CD4-positive, alpha-beta T cell treated with Interleukin-2 at 100 ng/mL for 4 hours (primary cell): ENCODE results near the gene ZSCAN2.
A peak's percentile ranks its signal among the peaks of the same experiment; 100 is the strongest.

Experiments used
- DNase-seq: peaks from one replicate; pipeline ENCODE4 v3.0.0-alpha.2; 2020; ENCODE audit warnings: low spot score

The ZSCAN2 gene

DNA sequence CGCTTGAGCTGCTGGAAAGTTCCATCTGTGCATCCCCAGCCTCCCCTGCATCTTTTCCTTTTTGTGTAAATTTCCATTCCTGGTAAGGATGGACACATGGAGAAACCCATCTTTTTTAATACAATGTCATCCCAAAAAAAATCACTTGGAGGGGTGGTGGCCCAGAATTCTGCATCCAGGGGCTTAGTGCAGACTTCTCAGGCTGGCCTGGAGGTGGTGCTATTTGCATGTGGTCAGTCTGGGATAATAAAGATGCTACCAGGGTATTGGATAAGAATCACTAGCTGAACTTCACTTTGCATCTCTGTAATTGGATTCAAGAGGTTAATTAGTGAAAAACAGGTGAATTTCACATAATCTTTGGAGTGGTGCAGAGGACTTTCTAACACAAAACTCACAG, 1.8 kb upstream of the ZSCAN2 start:
- DNase-seq, result peak; percentile 10

DNA sequence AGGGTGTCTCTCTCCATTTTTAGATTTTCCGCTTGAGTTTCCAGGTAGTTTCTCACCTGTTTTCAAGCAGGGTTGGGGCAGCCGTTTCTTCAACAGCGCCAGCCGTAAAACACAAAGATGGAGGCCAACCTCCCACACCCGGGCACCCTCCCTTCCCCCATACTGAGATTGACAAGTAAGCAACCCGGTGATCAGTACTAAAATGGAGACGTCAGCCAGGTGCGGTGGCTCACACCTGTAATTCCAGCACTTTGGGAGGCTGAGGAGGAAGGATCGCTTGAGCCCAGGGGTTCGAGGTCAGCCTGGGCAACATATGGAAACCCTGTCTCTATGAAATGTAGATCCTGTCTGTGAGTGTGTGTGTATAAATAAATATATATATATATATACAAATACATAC, 903 bp upstream of the ZSCAN2 start:
- DNase-seq, result no peak

DNA sequence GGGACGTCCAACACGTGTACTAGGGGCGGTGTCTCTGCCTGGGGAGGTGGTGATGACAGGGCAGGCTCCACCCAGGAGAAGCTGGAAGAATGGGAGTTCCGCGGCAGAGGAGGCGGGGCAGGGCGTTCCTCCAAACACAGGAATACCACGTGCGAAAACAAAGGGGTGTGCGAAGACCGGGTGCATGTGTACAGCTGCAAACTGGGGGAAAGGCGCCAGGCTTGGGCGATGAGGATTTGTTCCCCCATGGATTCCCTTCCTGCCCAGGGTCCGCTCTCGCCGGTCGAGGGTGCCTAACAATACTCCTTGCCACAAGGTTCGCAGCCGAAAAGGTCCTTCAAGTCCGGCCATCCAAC, 500 bp upstream of the ZSCAN2 start:
- peak; percentile 63 for DNase-seq

DNA sequence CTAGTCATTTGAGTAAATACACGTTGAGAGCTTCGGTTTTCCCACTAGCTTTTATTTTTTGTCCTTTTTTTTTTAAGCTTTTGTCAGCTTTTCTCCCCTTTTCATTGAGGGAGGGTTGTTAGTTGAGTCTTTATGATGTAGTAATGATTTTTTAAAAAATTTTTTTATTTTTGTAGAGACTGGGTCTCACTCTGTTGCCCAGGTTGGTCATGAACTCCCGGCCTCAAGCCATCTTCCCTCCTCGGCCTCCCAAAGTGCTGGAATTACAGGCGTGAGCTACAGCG, 688 bp downstream of the ZSCAN2 start:
- DNase-seq, result no peak

DNA sequence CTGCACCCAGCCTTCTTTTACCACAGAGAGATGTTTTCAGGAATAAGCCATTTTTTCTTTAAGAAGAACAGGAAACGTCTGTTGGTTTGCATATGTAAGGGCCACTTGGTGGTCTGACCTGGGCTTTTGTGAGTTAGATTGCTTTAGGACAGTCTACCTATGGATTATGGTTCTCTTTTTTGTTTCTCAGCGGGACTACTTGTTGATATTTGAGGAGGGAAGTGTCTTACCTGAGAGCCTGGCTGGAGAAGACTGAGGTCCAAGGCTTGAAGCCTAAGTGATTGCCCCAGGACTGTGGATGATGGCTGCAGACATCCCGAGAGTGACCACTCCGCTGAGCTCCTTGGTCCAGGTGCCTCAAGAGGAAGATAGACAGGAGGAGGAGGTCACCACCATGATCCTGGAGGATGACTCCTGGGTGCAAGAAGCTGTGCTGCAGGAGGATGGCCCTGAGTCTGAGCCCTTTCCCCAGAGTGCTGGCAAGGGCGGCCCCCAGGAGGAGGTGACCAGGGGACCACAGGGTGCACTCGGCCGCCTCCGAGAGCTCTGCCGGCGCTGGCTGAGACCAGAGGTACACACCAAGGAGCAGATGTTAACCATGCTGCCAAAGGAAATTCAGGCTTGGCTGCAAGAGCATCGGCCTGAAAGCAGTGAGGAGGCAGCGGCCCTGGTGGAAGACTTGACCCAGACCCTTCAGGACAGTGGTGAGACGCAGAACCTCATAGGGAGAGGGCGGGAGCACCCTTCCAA, 3.0 kb downstream of the ZSCAN2 start:
- no peak for DNase-seq

DNA sequence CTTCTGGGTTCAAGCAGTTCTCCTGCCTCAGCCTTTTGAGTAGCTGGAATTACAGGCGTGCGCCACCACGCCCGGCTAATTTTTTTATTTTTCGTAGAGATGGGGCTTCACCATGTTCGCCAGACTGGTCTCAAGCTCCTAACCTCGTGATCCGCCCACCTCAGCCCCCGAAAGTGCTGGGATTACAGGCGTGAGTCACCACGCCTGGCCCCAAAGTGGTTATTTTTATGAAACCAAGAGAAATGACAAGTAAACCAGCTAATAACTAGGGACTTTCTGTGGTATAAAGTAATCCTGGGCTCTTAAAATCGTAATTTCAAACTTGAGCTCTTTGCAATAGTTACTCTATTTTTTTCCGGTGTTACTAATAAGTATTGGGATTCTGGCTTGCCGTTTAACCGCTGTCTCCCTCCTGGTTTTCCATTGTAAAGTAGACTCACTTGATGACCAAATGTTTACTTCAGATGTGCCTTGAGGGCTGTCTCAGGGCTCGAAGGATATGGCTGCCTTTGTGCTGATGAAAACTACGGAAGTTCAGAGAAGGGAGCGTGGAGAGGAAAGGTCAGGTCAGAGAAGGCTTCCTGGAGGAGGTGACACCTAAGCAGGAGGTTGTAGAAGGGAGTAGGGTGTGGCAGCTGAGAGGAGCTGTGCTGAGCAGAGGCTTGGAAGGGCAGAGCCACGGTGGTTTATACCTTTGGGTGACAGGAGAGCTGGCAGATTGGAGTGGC, 4.2 kb downstream of the ZSCAN2 start:
- peak; percentile 54 for DNase-seq

DNA sequence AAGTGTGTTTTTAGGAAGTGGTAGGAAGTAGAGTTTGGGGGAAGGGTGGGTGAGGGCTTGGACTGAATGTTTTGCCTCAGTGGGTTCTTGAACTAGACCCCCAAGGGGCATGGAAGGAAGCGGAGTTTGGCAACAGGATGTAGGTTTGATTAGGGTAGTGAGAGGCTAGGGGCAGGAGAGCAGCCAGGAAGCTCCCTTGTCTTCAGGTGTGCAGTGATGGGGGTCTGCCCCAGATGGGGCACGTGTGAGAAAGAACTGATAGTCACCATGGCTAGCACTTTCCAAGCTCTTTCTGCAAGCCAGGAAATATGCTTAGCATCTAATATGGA, 4.7 kb downstream of the ZSCAN2 start:
- no peak for DNase-seq

DNA sequence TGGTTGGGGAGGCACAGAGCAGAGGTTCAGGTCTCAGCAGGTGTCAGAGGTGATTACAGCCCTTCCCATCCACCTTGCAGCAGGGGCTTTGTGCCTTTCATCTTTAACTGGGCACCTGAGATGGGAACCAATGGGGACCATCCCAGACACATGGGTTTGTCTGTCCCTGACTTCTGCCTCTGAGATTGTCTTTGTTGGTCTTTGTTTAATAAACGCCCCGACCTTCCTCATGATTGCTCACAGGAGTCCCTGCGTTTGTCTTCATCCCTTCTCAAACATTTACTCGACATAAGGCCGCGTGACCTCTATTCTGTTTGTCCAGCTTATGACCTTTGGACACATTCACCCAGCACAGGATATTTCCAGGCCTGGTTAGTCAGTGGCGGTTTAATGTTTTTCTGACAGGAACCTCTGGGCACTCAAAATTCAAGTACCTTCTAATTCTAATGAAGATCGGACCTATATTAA, 5.9 kb downstream of the ZSCAN2 start:
- DNase-seq, result no peak

DNA sequence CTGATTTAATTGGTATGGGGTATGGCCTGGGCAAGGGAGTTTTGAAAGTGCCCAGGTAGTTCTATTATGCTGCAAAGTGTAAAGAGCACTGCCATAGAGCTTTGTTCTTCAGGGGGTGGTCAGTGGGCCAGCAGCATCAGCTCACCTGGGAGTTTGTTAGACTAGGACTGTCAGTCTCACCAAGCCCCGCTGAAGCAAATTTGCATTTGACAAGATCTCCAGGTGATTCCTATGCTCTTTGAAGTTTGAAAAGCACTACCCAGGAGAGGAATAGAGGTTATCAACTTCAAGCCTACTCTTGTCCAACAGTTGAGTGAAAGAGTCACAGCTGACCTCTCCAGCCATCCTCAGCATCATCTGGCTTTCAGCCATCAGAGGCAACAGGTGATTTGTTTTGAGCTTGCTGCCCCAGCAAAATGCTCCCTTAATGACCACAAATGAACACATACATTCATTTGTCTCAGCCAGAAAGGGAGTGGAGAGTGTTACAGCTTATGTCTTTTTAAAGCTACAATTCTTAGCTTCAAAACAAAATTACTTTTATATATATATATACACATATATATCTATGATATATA, 8.0 kb downstream of the ZSCAN2 start:
- no peak for DNase-seq

DNA sequence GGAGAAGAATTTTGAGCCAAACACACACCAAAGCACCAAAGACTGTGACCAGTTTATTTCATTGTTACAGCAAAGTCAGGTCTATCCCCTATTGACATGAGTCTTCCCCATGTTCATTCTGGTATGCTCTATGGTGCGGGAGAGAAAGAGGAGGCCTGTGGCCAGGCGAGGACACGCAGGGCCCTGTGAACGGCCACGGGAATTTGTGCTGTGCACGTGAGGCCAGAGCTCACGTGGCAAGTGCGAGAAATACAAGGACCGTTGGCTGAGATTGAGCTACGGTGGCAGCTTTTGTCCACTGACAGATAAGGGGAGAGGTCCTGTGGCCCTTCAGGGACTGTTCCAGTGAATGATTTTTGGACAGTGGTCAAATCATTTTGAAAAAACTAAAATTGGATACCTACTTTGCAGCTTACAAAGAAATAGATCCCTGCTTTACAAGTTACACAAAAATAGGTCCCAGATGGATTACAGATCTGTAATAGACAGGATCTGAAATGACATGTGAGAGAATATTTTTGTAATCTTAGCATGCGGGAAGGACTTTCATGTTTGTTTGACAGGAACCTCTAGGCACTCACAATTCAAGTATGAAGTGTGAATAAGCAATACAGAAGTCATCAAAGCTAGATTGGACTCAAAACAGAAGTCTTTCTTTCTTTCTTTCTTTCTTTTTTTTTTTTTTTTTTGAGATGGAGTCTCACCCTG, 9.2 kb downstream of the ZSCAN2 start:
- DNase-seq, result no peak

DNA sequence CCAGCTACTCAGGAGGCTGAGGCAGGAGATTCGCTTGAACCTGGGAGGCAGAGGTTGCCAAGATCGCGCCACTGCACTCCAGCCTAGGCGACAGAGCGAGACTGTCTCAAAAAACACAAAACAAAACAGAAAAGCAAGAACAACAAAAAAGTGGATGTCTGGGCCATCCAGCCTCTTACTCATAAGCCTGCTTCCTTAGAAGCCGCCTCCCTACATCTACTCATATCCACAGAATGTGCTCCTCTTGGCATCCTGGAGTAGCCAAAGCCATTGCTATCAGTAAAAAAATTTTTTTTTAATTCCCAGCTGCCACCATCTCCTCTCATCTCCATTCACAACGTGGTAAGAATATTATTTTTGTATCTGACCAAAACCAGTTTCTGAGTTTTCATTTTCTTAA, 10.8 kb downstream of the ZSCAN2 start:
- DNase-seq, result no peak

DNA sequence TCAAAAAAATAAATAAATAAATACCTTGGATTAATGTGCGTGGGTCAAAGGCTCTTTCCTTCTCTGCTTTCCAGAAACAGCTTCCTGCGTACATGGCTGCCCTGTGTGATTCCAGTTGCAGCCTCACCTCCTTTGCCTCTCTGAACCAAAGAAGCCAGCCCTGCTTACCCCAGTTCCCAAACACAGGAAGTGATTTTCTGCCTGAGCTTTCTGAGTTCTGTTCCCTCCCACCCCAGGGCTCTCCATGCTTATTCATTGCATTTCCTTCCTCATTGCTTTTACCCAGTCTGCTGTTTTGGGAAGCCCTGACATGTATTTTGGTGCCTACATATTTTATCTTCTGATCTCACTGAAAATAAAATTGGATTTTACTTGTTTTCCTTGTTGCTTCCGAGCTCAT, 15.4 kb downstream of the ZSCAN2 start:
- DNase-seq, result no peak

DNA sequence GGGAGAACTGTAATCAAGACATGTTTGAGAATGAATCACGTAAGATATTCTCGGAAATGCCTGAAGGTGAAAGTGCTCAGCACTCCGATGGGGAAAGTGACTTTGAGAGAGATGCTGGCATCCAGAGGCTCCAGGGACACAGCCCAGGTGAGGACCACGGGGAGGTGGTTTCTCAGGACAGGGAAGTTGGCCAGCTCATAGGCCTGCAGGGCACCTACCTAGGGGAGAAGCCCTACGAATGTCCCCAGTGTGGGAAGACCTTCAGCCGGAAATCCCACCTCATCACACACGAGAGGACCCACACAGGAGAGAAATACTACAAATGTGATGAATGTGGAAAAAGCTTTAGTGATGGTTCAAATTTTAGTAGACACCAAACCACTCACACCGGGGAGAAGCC, 19.8 kb downstream of the ZSCAN2 start:
- DNase-seq, result no peak

DNA sequence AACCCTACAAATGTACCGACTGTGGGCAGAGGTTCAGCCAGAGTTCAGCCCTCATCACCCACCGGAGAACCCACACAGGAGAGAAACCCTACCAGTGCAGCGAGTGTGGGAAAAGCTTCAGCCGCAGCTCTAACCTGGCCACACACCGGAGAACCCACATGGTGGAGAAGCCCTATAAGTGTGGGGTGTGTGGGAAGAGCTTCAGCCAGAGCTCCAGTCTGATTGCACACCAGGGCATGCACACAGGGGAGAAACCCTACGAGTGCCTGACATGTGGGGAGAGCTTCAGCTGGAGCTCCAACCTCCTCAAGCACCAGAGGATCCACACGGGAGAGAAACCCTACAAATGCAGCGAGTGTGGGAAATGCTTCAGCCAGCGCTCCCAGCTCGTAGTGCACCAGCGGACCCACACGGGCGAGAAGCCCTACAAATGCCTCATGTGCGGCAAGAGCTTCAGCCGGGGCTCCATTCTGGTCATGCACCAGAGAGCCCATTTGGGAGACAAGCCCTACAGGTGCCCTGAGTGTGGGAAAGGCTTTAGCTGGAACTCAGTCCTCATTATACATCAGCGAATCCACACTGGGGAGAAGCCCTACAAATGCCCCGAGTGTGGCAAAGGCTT, 20.7 kb downstream of the ZSCAN2 start:
- no peak for DNase-seq

DNA sequence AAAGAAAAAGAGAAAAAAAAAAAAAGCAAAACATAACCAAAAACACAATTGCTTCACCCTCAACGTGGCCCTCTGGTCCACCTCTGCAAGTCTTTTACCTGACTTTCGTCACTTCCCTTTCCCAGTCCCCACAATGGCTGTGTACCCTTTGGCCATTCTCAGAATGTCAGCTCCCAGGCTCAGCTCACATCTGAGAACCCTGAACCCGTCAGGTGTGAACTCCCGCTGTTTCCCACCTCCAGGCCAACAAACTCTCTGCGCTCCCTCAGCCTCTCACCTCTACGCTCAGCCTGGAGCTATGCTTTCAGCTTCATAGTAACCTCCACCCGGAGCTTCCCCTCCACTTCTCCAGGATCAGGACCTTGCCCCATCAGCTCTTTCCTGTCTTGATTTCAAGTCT, 23.6 kb downstream of the ZSCAN2 start:
- DNase-seq, result no peak

DNA sequence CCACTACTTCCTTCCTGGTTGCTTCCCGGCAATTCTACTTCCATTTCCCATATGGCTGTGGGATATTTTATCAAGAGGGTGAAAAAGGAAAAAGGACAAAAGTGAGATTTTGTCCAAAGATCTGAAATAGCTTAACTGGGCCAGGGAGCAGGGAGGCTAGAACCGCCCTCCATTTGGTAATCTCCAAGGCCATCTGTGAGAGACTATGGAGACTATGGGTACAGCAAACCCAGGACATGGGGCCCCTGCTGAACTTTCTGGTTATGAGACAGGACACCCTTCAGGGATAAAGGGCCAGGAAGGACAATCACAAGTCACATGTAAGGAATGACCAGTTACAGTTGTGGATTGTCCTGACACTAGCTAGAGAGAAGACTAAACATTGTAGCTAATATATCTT, 24.3 kb downstream of the ZSCAN2 start:
- no peak for DNase-seq

DNA sequence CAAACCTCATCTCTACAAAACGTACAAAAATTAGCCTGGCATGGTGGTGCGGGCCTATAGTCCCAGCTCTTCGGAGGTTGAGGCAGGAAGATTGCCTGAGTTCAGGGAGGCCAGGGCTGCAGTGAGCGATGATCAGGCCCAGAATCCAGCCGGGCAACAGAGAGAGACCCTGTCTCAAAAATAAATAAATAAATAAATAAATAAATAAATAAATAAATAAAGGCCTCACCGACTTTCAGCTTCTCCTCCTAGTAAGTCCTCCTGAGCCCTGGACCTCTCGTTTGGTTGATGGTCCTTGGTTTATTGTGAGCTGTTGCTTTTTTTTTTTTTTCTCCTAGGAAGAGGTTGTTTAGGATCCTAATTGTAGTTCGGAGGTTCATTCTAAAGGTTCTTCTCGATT, 28.2 kb downstream of the ZSCAN2 start:
- no peak for DNase-seq

DNA sequence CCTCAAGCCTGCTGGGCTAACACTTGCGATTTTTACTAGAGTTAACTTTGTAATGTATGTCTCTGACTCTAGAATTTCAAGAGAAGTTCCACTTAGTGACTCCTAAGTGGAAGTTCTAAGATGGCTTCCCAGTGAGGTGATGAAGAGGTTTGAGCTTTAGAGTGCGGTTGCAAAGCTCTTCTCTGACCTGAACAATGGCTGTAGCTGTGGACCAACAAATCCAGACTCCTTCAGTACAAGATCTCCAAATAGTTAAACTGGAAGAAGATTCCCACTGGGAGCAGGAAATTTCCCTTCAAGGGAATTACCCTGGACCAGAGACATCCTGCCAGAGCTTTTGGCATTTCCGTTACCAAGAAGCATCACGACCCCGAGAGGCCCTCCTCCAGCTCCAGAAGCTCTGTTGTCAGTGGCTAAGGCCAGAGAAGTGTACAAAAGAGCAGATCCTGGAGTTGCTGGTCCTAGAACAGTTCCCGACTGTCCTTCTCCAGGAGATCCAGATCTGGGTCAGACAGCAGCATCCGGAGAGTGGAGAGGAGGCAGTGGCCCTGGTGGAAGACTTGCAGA, 31.0 kb downstream of the ZSCAN2 start:
- no peak for DNase-seq

DNA sequence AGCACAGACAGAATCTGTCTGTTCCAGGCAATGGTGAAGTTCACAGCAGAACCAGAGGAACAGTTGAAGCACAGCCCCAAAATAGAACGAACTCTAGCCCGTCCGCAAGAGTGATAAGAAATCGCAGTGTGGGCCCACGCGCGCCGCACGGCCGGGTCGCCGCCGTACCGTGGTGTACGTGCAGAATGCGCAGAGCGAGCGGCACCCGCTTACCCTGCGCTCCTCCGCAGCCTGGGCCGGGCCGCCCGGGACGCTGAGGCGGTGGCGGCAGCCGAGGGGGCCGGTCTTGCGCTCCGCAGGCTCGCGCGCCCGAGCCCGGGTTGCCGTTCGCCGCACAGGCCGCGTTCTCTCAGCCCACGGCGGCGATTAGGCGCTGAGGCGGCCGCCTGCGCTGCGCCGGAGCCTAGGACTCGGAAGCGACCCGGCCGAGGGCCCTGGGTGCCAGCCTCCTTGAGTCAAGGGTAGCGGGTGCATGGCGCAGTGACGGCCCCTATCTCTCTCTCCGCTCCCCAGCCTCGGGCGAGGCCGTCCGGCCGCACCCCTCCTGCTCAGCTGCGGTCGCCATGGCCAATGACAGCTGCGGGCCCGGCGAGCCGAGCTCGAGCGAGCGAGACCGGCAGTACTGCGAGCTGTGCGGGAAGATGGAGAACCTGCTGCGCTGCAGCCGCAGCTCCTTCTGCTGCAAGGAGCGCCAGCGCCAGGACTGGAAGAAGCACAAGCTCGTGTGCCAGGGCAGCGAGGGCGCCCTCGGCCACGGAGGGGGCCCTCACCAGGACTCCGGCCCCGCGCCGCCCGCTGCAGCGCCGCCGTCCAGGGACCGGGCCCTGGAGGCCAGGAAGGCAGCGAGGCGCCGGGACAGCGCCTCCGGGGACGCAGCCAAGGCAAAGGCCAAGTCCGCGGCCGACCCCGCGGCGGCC, 32.8 kb downstream of the ZSCAN2 start:
- peak; percentile 66 for DNase-seq

DNA sequence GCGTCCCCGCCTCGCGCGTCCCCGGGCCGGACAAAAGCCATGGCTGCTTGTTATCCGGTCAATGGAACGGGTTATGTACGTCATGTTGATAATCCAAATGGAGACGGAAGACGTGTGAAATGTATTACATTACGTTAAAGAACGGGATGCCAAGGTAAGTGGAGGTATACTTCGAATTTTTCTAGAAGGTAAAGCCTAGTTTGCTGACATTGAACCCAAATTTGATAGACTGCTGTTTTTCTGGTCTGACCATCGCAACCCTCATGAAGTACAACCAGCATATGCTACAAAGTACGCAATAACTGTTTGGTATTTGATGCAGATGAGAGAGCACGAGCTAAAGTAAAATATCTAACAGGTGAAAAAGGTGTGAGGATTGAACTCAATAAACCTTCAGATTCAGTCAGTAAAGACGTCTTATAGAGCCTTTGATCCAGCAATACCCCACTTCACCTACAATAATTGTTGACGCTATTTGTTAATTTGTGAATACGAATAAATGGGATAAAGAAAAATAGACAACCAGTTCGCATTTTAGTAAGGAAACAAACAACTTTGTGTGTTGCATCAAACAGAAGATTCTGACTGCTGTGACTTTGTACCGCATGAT, 33.5 kb downstream of the ZSCAN2 start:
- DNase-seq, result no peak

DNA sequence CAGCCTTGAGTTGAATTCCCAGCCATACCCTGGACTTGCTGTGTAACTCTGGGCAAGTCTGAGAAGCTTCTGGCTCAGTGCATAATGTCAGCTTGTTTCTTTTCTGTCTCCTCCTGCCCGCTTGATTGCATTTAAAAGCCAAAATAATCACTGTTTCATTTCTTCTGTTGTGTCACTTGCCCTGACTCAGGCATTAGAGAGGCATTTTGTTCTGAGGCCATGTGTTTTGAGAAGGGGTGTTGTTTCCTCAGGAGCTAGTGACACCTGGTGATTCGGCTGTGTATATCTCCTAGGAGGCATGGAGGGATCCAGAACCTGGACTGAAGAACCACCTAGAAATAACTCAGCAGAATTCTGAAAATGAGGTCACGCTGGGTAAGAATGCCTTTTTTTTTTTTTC, 37.3 kb downstream of the ZSCAN2 start:
- DNase-seq, result peak; percentile 27
